Mucosa of descending colon (tissue), 3 donors: ENCODE measurements around the gene CXCR1. TPM values are rescaled to one million over a fixed set of nuclear protein-coding genes. Genes with fewer than 3 reads are reported as not detected.

Source experiments
- ATAC-seq: fragments of 200-7000 bp; cut with Tn5 transposase; one replicate; pipeline ENCODE4 v1.9.1; 2020; ENCODE audit warnings: mild to moderate bottlenecking, moderate library complexity
- DNase-seq, 3 donors: peaks; one replicate each; pipeline ENCODE4 v3.0.0-alpha.2; 2020
- H3K36me3 ChIP-seq: fragments of 200-600 bp; one replicate; pipeline ENCODE4 v1.8.0; 2021; ENCODE audit warnings: low read depth, mild to moderate bottlenecking
- H3K4me1 ChIP-seq: fragments of 200-600 bp; one replicate; pipeline ENCODE4 v1.8.0; 2021; ENCODE audit warnings: low read depth, mild to moderate bottlenecking
- H3K4me3 ChIP-seq: fragments of 200-600 bp; one replicate; pipeline ENCODE4 v1.8.0; 2021; ENCODE audit warnings: mild to moderate bottlenecking
- H3K9me3 ChIP-seq: fragments of 200-600 bp; one replicate; pipeline ENCODE4 v1.8.0; 2021; ENCODE audit warnings: mild to moderate bottlenecking
- intact Hi-C, 2 donors: fragments of 100-400 bp; cut with DNase I in 1 of 2; cut with micrococcal nuclease in 1 of 2; formaldehyde crosslinking; loops; one replicate each; pipeline versions ENCODE4 v1.11.0 to v1.11.1; 2022; cut with DNase I, micrococcal nuclease
- total RNA-seq, 3 donors: library from RNA; stranded (reverse); fragmentation: NEBNext Ultra II Directional in 2 of 3; extraction: Animal tissue kit (Norgen Biotek cat#: 25700) in 2 of 3; gene quantifications; one replicate each; pipeline versions ENCODE4 v1.2.1 to v1.2.4, GENCODE V29; 2021 to 2023
- TF ChIP-seq, protein P1 (sequence below): fragments of 200-600 bp; IDR thresholded peaks from one replicate; pipeline ENCODE4 v1.8.0; 2022; ENCODE audit warnings: antibody characterized with exemption, mild to moderate bottlenecking
- donor health status: DM: no; HTN: no; CAD: no; lungs with moderate emphysema.
- donor health status: DM: no; HTN: no; CAD: no.
- donor health status: DM: no; HTN: yes; CAD: no.

Gene CXCR1
- total RNA-seq, 3 donors from 2014 or later: 0.13 to 0.27 TPM; not detected in 1

DNA sequence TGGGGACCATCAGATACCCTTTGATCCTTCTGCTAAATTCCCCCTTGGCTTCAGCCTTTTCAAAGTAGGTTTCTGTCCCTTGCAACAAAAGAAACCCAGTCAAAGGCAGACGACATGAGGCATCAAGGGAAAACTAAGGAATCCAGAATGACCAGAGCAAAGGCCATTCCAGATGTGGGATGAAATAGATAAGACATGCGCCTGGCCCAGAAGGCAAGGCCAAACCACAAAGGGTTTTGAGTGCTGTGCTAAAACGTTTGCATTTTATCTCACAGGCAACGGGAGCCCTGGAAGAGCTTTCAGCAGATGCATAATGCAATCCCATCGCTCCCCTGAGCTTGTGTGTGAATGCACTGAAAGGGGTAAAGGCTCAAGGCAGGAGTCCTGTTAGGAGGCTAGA, 17.7 kb downstream of the CXCR1 start:
- DNase-seq: no peak
- Histone ChIP-seq H3K4me1 (no peaks in the 10 kb centered on the region), H3K9me3 (no peaks in the 10 kb centered on the region), H3K36me3 (no peaks in the 10 kb centered on the region), H3K4me3 (no peak overlapping the region)
- intact Hi-C loops: no loop called here
- no peak for ATAC-seq
- TF ChIP-seq, protein P1, sequence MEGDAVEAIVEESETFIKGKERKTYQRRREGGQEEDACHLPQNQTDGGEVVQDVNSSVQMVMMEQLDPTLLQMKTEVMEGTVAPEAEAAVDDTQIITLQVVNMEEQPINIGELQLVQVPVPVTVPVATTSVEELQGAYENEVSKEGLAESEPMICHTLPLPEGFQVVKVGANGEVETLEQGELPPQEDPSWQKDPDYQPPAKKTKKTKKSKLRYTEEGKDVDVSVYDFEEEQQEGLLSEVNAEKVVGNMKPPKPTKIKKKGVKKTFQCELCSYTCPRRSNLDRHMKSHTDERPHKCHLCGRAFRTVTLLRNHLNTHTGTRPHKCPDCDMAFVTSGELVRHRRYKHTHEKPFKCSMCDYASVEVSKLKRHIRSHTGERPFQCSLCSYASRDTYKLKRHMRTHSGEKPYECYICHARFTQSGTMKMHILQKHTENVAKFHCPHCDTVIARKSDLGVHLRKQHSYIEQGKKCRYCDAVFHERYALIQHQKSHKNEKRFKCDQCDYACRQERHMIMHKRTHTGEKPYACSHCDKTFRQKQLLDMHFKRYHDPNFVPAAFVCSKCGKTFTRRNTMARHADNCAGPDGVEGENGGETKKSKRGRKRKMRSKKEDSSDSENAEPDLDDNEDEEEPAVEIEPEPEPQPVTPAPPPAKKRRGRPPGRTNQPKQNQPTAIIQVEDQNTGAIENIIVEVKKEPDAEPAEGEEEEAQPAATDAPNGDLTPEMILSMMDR: no peak

DNA sequence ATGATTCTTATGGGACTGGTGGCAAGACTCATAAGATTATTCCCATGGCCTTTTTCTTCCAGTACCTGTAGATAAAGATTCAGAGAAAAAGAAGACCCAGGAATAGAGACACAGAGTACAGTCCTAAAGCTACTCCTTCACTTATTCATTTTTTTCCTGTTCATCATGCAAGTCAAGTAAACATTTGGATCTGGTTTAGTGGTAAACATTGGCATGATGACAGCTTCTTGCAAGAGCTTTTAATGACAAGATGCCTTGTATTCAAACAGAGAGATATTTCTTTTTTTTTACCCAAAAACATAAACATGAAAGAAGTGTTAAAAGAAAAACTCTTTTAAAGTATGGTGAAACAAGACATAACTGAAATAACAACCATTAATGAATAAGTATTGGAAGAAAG, 20.7 kb downstream of the CXCR1 start:
- H3K4me1 ChIP-seq: no peaks in the 10 kb centered on the region
- no peak overlapping the region for H3K4me3 ChIP-seq
- H3K36me3 ChIP-seq: no peaks in the 10 kb centered on the region
- DNase-seq (no peak), ATAC-seq (no peak)
- intact Hi-C loops: no loop called here
- TF ChIP-seq, protein P1: no peak
- no peaks in the 10 kb centered on the region for H3K9me3 ChIP-seq

DNA sequence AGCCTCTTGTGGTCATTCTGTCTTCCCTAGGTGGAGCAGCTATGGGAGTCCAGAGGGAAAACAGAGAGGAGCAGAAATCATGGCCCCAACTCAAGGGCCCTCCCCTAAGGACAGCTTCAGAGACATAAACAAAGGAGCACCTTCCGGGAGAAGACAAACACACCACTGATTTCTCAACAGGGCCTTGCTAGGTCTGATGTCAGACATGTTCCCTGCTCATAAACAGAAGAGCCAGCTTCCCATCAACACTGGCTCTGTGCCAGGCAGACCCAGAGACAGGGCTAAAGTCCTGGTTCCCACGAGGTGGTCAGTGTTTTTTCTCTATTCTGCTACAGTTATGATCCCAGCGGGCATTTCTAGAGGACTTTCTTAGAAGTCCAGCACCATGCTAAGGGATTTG, 21.6 kb downstream of the CXCR1 start:
- H3K4me1 ChIP-seq: no peaks in the 10 kb centered on the region
- H3K36me3 ChIP-seq: no peaks in the 10 kb centered on the region
- DNase-seq (no peak), ATAC-seq (peak; percentile 31)
- no peak overlapping the region for H3K4me3 ChIP-seq
- intact Hi-C loops: no loop called here
- TF ChIP-seq, protein P1: no peak
- no peaks in the 10 kb centered on the region for H3K9me3 ChIP-seq

DNA sequence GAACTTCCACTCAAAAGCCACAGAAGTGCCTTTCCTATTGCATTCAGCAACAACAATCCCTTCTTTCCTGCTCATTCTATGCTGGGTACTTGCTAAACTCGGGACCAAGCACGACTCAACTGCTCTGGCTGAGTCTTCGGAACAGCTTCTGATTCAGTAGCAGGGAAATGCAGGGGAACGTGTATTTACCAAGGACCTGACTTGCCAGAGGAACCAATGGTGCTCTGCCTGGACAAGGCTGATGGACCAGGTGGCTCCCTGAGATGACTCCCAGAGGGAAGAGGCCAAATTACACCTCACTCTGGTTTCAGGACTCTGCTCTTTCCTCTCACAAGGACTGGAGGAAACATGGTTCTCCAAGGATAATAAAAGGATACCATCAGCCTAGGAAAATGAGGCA, 28.7 kb downstream of the CXCR1 start:
- Histone ChIP-seq H3K9me3 (no peaks in the 10 kb centered on the region), H3K4me3 (no peak overlapping the region), H3K36me3 (no peaks in the 10 kb centered on the region), H3K4me1 (no peaks in the 10 kb centered on the region)
- intact Hi-C loops: no loop called here
- ATAC-seq: no peak
- TF ChIP-seq, protein P1: no peak
- DNase-seq: no peak

DNA sequence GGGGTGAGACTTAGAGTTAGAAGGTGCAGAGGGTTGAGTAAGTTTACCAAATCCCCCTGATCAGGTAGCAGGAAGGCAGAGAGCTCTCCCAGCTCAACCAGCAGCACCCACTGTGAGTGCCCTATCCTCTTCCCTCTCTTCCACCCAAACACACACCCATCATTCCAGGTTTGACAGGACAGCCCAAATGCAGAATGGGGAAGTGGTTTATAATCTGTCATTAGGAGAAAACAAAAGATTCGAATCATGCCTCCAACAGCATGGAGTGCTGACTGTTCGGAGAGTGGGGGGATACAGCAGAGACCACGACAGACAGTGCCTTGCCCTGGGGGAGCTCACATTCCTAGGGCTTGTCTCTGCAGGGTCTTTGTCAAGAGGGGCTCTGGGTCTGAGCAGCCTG, 29.2 kb downstream of the CXCR1 start:
- ATAC-seq (no peak), DNase-seq (no peak)
- H3K4me1 ChIP-seq: no peaks in the 10 kb centered on the region
- no peaks in the 10 kb centered on the region for H3K36me3 ChIP-seq
- H3K9me3 ChIP-seq: no peaks in the 10 kb centered on the region
- intact Hi-C loops: no loop called here
- no peak overlapping the region for H3K4me3 ChIP-seq
- TF ChIP-seq, protein P1: no peak

DNA sequence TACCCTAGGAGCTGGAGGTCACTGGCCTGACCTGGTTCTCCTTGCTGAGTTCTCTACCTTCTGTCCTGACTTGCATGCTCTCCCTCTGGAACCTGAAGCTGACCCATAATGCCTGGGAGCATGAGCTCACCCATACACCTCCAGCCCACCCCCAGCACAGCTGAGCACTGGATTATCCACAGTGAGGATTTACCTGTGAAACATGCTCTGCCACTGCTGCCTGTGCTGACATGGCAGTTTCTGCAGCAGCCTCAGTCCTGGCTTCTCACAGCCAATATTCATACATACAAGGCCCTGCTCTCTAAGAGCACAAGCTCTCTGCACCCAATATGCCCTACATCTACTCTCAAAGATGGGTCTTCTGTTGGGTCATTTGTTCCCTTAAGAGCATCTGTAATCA, 35.9 kb downstream of the CXCR1 start:
- DNase-seq: no peak
- H3K36me3 ChIP-seq: no peaks in the 10 kb centered on the region
- TF ChIP-seq, protein P1: no peak
- no peaks in the 10 kb centered on the region for H3K9me3 ChIP-seq
- no peaks in the 10 kb centered on the region for H3K4me1 ChIP-seq
- no peak for ATAC-seq
- no peak overlapping the region for H3K4me3 ChIP-seq
- intact Hi-C loops: no loop called here
